Neural cell (in vitro differentiated cells): ENCODE measurements around the gene C2orf74. TPM values are rescaled to one million over a fixed set of nuclear protein-coding genes. Genes with fewer than 3 reads are reported as not detected.

Experiments used
- H2AFZ ChIP-seq: fragments of 200-600, 300-800 bp; sonication (generic), shearing (Covaris generic); 2 replicates; pipeline ENCODE4 v1.6.0; 2014; ENCODE audit warnings: low read depth, mild to moderate bottlenecking, antibody characterized with exemption, low read length, moderate library complexity
- H3F3A ChIP-seq: fragments of 200-600 bp; shearing (Covaris generic); 2 replicates; pipeline ENCODE4 v1.6.1; 2016; ENCODE audit warnings: mild to moderate bottlenecking, moderate library complexity, mixed read lengths, antibody characterized with exemption, low read length; ENCODE audit not compliant: insufficient read depth, poor library complexity, severe bottlenecking
- H3K27ac ChIP-seq: fragments of 200-600, 300-800 bp; sonication (generic), shearing (Covaris generic); 2 replicates; pipeline ENCODE4 v1.5.1; 2014; ENCODE audit warnings: mild to moderate bottlenecking, low read length, moderate library complexity
- H3K27me3 ChIP-seq: fragments of 300-800, 200-600 bp; sonication (generic), shearing (Covaris generic); 2 replicates; pipeline ENCODE4 v1.6.0; 2014; ENCODE audit warnings: mild to moderate bottlenecking, low read depth, low read length, moderate library complexity; ENCODE audit not compliant: insufficient read depth
- H3K36me3 ChIP-seq: fragments of 300-800, 200-600 bp; sonication (generic), shearing (Covaris generic); 2 replicates; pipeline ENCODE4 v1.5.1; 2014; ENCODE audit warnings: mild to moderate bottlenecking, antibody characterized with exemption, low read length, moderate library complexity; ENCODE audit not compliant: insufficient read depth
- H3K4me2 ChIP-seq: fragments of 300-800, 200-600 bp; sonication (generic), shearing (Covaris generic); 2 replicates; pipeline ENCODE4 v1.6.0; 2014; ENCODE audit warnings: mild to moderate bottlenecking, low read length
- H3K4me3 ChIP-seq: fragments of 300-800, 200-600 bp; sonication (generic), shearing (Covaris generic); 2 replicates; pipeline ENCODE4 v1.5.1; 2014; ENCODE audit warnings: mild to moderate bottlenecking, low read length, moderate library complexity
- H3K79me2 ChIP-seq: fragments of 200-600 bp; shearing (Covaris generic); replicated peaks from 2 replicates; pipeline ENCODE4 v1.6.0; 2014; ENCODE audit warnings: mild to moderate bottlenecking, low read length, moderate library complexity; ENCODE audit not compliant: insufficient read depth
- H3K9ac ChIP-seq: fragments of 300-800, 200-600 bp; sonication (generic), shearing (Covaris generic); 2 replicates; pipeline ENCODE4 v1.6.1; 2016; ENCODE audit warnings: mild to moderate bottlenecking, low read length, mixed read lengths
- H3K9me2 ChIP-seq: fragments of 200-600 bp; shearing (Covaris generic); 2 replicates; pipeline ENCODE4 v1.6.1; 2016; ENCODE audit warnings: mild to moderate bottlenecking, low read length, mixed read lengths; ENCODE audit not compliant: insufficient read depth
- H3K9me3 ChIP-seq: fragments of 200-600, 300-800 bp; sonication (generic), shearing (Covaris generic); 2 replicates; pipeline ENCODE4 v1.6.1; 2016; ENCODE audit warnings: mild to moderate bottlenecking, mixed run types, low read length, moderate library complexity, mixed read lengths
- H4K20me1 ChIP-seq: fragments of 200-600 bp; shearing (Covaris generic); 2 replicates; pipeline ENCODE4 v1.6.1; 2016; ENCODE audit warnings: mild to moderate bottlenecking, mixed run types; ENCODE audit not compliant: insufficient read depth
- EP300 ChIP-seq: fragments of 450-650 bp; conservative IDR thresholded peaks from 2 replicates; pipeline ENCODE4 v1.6.1; 2014; ENCODE audit warnings: antibody characterized with exemption, mild to moderate bottlenecking, moderate library complexity; ENCODE audit not compliant: poor library complexity, severe bottlenecking
- EZH2 ChIP-seq: fragments of 200-600, 300-800 bp; shearing (Covaris generic), sonication (generic); IDR thresholded peaks from 2 replicates; pipeline ENCODE4 v1.6.1; 2014; ENCODE audit warnings: antibody characterized with exemption, low read length, borderline replicate concordance, mild to moderate bottlenecking; ENCODE audit not compliant: insufficient read depth, poor library complexity, severe bottlenecking
- MXI1 ChIP-seq: fragments of 450-650 bp; conservative IDR thresholded peaks from 2 replicates; pipeline ENCODE4 v1.6.1; 2014; ENCODE audit warnings: antibody characterized with exemption, mild to moderate bottlenecking; ENCODE audit not compliant: poor library complexity, severe bottlenecking
- POLR2AphosphoS5 ChIP-seq: IDR thresholded peaks from 2 replicates; pipeline ENCODE4 v1.6.1; 2012
- RAD21 ChIP-seq: fragments of 450-650 bp; conservative IDR thresholded peaks from 2 replicates; pipeline ENCODE4 v1.6.1; 2014; ENCODE audit warnings: antibody characterized with exemption, mild to moderate bottlenecking, moderate library complexity
- SMC3 ChIP-seq: fragments of 450-650 bp; conservative IDR thresholded peaks from 2 replicates; pipeline ENCODE4 v1.6.1; 2014; ENCODE audit warnings: antibody characterized with exemption, mild to moderate bottlenecking, moderate library complexity; ENCODE audit not compliant: poor library complexity
- TAF1 ChIP-seq: IDR thresholded peaks from 2 replicates; pipeline ENCODE4 v1.6.1; 2012; ENCODE audit warnings: low read depth
- polyA plus RNA-seq: library from polyadenylated mRNA; depleted of rRNA; stranded (reverse); fragments of >200 nt; gene quantifications from 2 replicates; pipeline ENCODE4 v1.2.3, GENCODE V29; 2014
- TF ChIP-seq, protein P1 (sequence below): IDR thresholded peaks from 2 replicates; pipeline ENCODE4 v1.6.1; 2012; ENCODE audit warnings: borderline replicate concordance
- TF ChIP-seq, protein P2 (sequence below): fragments of 450-650 bp; IDR thresholded peaks from 2 replicates; pipeline ENCODE4 v1.5.1; 2014; ENCODE audit warnings: antibody characterized with exemption, mild to moderate bottlenecking, moderate library complexity; ENCODE audit not compliant: poor library complexity, severe bottlenecking

The C2orf74 gene
- polyA plus RNA-seq, 1 donor from 2014 or later = 27.1 TPM

DNA sequence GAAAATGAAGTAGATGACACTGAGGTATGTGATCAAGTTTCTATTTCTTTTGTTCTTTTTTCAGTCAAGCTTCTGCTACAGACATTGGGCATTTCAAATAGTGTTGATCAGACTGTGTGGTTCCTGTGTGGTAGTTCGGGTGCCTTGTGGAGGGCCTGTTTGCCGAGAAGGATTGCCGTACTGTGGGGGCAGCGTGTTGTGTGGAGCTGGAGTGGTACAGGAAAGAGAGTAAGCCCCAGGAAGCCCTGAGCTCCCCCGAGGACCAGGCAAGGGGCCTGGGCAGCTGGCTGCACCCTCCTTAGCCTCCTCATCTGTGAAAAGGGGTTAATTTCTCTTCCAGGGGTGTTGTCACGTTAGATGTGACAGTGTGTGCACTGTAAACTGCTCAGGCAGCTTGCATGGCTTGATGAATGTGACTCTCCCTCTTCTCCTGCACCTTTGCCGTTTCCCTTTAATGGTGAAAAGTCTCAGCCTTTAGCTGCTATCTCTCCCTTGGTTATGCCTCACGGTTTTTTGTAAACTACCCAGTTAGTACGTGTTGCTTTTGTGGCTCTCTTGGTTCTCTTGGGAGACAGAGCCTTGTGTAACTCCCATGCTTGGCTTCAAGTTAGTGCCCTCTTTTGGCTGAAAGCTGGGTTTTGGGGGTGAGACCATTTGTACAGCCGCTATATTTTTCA lies 19.5 kb downstream of the C2orf74 start:
- Histone ChIP-seq H3K79me2 (no peaks in the 10 kb centered on the region), H4K20me1 (no peaks in the 10 kb centered on the region), H2AFZ (no peak overlapping the region), H3K9me2 (no peaks in the 10 kb centered on the region), H3K36me3 (peaks cover 12% of the 10 kb centered on the region), H3K4me2 (no peak overlapping the region), H3K27me3 (no peaks in the 10 kb centered on the region), H3F3A (no peaks in the 10 kb centered on the region), H3K9ac (no peak overlapping the region), H3K9me3 (no peaks in the 10 kb centered on the region), H3K27ac (no peak overlapping the region), H3K4me3 (peak overlapping the region; percentile 7)
- no peak for TF ChIP-seq EZH2
- no peak for TF ChIP-seq POLR2AphosphoS5
- no peak for TF ChIP-seq RAD21
- TF ChIP-seq MXI1 = no peak
- TF ChIP-seq TAF1 = no peak
- TF ChIP-seq, protein P1, sequence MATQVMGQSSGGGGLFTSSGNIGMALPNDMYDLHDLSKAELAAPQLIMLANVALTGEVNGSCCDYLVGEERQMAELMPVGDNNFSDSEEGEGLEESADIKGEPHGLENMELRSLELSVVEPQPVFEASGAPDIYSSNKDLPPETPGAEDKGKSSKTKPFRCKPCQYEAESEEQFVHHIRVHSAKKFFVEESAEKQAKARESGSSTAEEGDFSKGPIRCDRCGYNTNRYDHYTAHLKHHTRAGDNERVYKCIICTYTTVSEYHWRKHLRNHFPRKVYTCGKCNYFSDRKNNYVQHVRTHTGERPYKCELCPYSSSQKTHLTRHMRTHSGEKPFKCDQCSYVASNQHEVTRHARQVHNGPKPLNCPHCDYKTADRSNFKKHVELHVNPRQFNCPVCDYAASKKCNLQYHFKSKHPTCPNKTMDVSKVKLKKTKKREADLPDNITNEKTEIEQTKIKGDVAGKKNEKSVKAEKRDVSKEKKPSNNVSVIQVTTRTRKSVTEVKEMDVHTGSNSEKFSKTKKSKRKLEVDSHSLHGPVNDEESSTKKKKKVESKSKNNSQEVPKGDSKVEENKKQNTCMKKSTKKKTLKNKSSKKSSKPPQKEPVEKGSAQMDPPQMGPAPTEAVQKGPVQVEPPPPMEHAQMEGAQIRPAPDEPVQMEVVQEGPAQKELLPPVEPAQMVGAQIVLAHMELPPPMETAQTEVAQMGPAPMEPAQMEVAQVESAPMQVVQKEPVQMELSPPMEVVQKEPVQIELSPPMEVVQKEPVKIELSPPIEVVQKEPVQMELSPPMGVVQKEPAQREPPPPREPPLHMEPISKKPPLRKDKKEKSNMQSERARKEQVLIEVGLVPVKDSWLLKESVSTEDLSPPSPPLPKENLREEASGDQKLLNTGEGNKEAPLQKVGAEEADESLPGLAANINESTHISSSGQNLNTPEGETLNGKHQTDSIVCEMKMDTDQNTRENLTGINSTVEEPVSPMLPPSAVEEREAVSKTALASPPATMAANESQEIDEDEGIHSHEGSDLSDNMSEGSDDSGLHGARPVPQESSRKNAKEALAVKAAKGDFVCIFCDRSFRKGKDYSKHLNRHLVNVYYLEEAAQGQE = no peak
- TF ChIP-seq, protein P2, sequence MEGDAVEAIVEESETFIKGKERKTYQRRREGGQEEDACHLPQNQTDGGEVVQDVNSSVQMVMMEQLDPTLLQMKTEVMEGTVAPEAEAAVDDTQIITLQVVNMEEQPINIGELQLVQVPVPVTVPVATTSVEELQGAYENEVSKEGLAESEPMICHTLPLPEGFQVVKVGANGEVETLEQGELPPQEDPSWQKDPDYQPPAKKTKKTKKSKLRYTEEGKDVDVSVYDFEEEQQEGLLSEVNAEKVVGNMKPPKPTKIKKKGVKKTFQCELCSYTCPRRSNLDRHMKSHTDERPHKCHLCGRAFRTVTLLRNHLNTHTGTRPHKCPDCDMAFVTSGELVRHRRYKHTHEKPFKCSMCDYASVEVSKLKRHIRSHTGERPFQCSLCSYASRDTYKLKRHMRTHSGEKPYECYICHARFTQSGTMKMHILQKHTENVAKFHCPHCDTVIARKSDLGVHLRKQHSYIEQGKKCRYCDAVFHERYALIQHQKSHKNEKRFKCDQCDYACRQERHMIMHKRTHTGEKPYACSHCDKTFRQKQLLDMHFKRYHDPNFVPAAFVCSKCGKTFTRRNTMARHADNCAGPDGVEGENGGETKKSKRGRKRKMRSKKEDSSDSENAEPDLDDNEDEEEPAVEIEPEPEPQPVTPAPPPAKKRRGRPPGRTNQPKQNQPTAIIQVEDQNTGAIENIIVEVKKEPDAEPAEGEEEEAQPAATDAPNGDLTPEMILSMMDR = no peak
- no peak for TF ChIP-seq EP300
- no peak for TF ChIP-seq SMC3

DNA sequence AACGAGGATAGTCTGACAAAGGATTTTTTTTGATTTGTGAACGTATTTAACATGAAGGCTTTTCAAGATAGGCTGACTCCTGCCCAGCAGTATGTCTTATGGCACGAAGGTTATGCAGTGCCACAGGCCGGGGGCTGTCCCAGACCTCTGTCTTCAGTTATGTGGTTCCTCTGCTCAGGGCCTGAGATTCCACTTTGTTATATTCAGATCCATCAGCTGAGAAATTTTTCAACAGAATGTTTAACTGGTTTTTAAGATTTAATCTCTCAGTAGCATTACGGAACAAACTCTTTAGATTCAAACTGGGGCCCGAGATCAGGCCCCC lies 20.0 kb downstream of the C2orf74 start:
- TF ChIP-seq EP300 = no peak
- TF ChIP-seq RAD21 = no peak
- TF ChIP-seq MXI1 = no peak
- no peak for TF ChIP-seq TAF1
- TF ChIP-seq, protein P1 = no peak
- TF ChIP-seq SMC3 = no peak
- no peak for TF ChIP-seq EZH2
- no peak for TF ChIP-seq POLR2AphosphoS5
- TF ChIP-seq, protein P2 = no peak
- Histone ChIP-seq H4K20me1 (no peaks in the 10 kb centered on the region), H3K9ac (no peak overlapping the region), H3K4me3 (no peak overlapping the region), H3F3A (no peaks in the 10 kb centered on the region), H3K79me2 (no peaks in the 10 kb centered on the region), H2AFZ (no peak overlapping the region), H3K27me3 (no peaks in the 10 kb centered on the region), H3K36me3 (peaks cover 12% of the 10 kb centered on the region), H3K4me2 (no peak overlapping the region), H3K9me2 (no peaks in the 10 kb centered on the region), H3K27ac (no peak overlapping the region), H3K9me3 (no peaks in the 10 kb centered on the region)
